HTERT RPE-1 (cell line): ENCODE measurements around the gene FKBP2.

Experiments
- in situ Hi-C: fragments of 300-500 bp; cut with MboI; formaldehyde crosslinking; loops from 4 replicates; pipeline ENCODE4 v1.14.3; 2020; ENCODE audit warnings: low sequenced_read_pairs

FKBP2 gene

GRCh38 chr11:64240435-64241240 is at the start of gene FKBP2:
Gene FKBP2, plus strand, starts transcription at chr11:64241095. Its CDS starts 1,293 bp downstream, at chr11:64242388.
- in situ Hi-C loops = no loop called here

DNA sequence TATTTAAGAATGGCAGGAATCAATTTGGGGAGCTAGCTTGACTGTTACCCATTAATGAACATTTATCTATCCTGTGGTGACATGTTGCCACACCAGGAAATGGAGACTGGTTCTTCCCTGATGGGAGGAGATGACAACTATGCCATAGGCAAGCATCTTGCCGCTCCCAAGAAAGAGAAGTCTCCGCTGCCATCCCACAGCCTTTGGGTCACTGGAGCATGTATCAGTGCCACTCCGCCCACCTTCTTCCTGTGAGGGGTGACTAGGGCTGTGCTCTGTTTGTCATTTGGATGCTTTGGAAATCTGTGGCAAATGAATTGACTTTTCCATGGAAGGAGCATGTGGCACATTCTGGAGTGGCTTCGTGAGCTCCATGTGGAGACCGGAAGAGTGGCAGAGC is 48.5 kb upstream of the FKBP2 start:
- in situ Hi-C loops = no loop called here

GRCh38 chr11:64196626-64197025 is 44.3 kb upstream of the FKBP2 start:
- in situ Hi-C loops = no loop called here

GRCh38 chr11:64198511-64198910 is 42.4 kb upstream of the FKBP2 start:
- in situ Hi-C loops = no loop called here

GRCh38 chr11:64201543-64201942 is 39.4 kb upstream of the FKBP2 start:
- in situ Hi-C loops = no loop called here

- in situ Hi-C loops = no loop called here
Measured at GRCh38 chr11:64202992-64203391, 37.9 kb upstream of the FKBP2 start.

DNA sequence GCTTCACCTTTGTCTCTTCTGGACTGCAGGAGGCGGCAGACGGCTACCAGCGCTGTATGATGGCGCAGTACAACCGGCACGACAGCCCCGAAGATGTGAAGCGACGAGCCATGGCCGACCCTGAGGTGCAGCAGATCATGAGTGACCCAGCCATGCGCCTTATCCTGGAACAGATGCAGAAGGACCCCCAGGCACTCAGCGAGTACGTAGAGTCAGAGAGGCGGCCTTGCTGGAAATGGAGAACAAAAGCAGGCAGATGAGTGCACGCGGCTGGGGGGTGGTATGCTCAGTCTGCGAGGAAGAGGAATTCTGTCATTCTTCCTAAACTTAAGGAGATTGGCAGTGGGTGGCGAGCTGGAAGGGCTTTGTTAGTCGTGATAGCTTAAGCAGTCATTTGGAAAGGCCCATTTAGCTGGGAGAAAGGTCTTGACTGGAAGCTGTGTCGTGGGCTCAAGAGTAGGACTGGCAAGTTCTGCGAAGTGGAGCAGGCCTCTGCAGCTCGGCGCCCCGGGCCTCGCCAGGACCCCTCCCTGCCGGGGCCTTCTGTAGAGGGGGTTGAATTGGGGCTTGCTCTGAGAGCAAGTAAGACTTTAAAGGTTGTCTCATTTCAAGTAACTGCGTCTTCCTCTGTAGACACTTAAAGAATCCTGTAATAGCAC is 37.3 kb upstream of the FKBP2 start:
- in situ Hi-C loops = no loop called here

DNA sequence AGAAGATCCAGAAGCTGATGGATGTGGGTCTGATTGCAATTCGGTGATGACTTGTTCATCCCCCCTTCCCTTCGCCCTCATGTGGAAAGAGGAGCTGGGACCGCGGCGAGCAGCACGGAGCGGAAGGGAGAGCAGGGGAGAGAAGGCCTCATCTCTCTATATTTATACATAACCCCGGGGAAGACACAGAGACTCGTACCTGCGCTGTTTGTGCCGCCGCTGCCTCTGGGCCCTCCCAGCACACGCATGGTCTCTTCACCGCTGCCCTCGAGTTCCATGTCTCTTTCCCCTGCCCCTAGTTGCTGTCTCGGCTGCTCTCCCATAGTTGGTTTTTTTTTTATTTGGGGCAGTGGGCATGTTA is 36.8 kb upstream of the FKBP2 start:
- in situ Hi-C loops = no loop called here

- in situ Hi-C loops = no loop called here
Measured at GRCh38 chr11:64204464-64204989, 36.4 kb upstream of the FKBP2 start.

GRCh38 chr11:64206457-64207255 is 34.2 kb upstream of the FKBP2 start, which contains the start of gene FERMT3:
Gene FERMT3, plus strand, starts transcription at chr11:64206721. Its CDS starts 644 bp downstream, at chr11:64207365.
- in situ Hi-C loops = no loop called here

- in situ Hi-C loops = no loop called here
Measured at GRCh38 chr11:64207256-64208085, 33.4 kb upstream of the FKBP2 start.

DNA sequence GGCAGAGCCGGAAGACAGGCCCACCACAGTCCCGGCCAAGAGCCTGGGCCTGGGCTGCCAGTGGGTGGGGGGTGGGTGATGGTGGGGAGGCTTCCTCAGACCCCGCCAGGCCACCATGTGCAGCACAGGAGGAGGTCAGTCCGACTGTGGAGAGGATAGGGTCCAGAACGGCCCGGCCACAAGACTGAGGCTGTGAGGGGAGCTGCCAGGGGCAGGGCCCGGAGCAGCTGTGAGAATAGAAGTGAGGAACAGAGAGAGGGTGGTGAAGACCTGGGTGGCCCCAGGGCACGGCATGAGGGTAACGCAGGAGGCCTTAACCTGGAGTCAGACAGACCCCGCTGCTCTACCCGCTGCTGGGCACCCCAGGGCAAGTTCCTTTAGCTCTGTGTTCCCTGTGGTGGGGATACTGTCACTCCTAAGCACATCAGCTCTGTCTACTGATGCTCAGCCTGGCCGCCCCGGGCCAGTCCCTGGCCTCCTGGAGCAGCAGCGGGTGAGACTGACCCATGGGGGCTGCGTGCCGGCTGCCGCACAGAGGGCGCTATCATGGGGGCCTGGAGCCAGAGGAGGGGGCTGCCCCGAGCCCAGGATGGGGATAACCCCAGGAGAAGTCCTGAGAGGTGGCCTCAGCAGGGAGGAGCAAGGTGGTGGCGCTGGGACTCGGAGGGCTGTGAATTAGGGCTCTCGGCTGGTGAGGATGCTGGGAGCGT is 32.7 kb upstream of the FKBP2 start:
- in situ Hi-C loops = no loop called here

GRCh38 chr11:64208796-64209562 is 31.9 kb upstream of the FKBP2 start:
- in situ Hi-C loops = no loop called here

- in situ Hi-C loops = no loop called here
Measured at GRCh38 chr11:64209563-64209843, 31.4 kb upstream of the FKBP2 start.

- in situ Hi-C loops = no loop called here
Measured at GRCh38 chr11:64210301-64211020, 30.4 kb upstream of the FKBP2 start.

DNA sequence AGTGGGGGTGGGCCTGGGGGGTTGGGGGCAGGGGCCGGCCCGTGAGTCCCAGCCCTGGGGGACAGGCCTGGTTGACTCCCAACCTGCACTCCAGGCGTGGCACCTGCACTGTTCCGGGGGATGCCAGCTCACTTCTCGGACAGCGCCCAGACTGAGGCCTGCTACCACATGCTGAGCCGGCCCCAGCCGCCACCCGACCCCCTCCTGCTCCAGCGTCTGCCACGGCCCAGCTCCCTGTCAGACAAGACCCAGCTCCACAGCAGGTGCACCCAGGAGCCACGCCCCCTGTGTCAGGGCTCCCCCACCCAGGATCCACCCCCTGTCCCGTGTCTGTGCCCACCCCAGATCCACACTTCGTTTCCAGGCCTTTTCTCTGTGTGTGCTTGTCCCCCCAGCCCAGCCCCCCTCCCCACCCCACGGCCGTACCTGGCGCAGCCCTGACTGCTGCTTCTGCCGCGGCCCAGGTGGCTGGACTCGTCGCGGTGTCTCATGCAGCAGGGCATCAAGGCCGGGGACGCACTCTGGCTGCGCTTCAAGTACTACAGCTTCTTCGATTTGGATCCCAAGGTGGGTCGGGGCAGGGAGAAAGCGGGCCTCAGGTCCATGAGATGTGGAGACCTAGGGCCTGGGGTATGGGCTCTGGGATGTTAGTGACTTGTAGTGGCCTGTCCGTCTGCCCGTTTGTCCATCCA is 29.6 kb upstream of the FKBP2 start:
- in situ Hi-C loops = no loop called here

DNA sequence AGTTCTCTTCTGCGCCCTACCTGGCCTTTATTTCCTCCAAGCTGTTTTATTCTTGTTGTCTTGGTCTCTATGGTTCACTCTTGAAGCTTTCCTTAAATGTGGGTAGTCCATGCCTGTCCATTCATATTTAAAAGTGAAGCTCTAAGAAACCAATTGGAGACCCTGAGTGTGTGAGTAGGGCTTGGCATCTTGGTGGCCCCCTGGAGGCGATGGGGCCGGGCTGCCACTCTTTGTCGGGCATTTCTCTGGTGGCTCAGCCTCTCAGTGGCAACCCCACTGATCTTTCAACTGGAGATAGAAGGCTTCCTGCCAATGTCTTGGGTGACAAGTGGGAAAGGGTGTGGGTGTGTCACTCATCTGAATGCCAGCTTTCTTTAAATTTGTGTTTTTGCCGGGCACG is 24.0 kb upstream of the FKBP2 start:
- in situ Hi-C loops = no loop called here
